HG03108 (cell line): ENCODE results near the gene BICRAL.
"Not testable (repeated sequence)": the region's sequence is repeated elsewhere in the genome, so short reads cannot be mapped to it uniquely, and the experiment has no call there.

Experiments used
- ATAC-seq: cut with Tn5 transposase; IDR thresholded peaks from one replicate; pipeline ENCODE4 v1.9.1; 2021; ENCODE audit warnings: moderate library complexity; ENCODE audit not compliant: unreplicated experiment

Gene BICRAL

GRCh38 chr6:42790549-42791181, 8.8 kb downstream of the BICRAL start:
- no peak for ATAC-seq

- no peak for ATAC-seq
Observed at GRCh38 chr6:42791706-42792320, 10.0 kb downstream of the BICRAL start.

GRCh38 chr6:42795651-42796050, 13.8 kb downstream of the BICRAL start:
- no peak for ATAC-seq

- no peak for ATAC-seq
Observed at GRCh38 chr6:42796171-42796570, 14.3 kb downstream of the BICRAL start.

- ATAC-seq: not testable (repeated sequence)
Observed at GRCh38 chr6:42797696-42798095, 15.8 kb downstream of the BICRAL start.

GRCh38 chr6:42805297-42805861, 23.5 kb downstream of the BICRAL start:
- no peak for ATAC-seq

GRCh38 chr6:42806359-42806758, 24.5 kb downstream of the BICRAL start:
- not testable (repeated sequence) for ATAC-seq

GRCh38 chr6:42808492-42809483, 26.9 kb downstream of the BICRAL start:
- ATAC-seq: no peak

- no peak for ATAC-seq
Observed at GRCh38 chr6:42813074-42813645, 31.3 kb downstream of the BICRAL start.

GRCh38 chr6:42813906-42814444, 32.1 kb downstream of the BICRAL start:
- no peak for ATAC-seq

- not testable (repeated sequence) for ATAC-seq
Observed at GRCh38 chr6:42815726-42816125, 33.9 kb downstream of the BICRAL start.

GRCh38 chr6:42817907-42818306, 36.1 kb downstream of the BICRAL start:
- no peak for ATAC-seq

GRCh38 chr6:42818416-42818815, 36.6 kb downstream of the BICRAL start:
- ATAC-seq: no peak

GRCh38 chr6:42818878-42819277, 37.0 kb downstream of the BICRAL start:
- ATAC-seq: no peak

- ATAC-seq: no peak
Observed at GRCh38 chr6:42819803-42820511, 38.1 kb downstream of the BICRAL start.

- no peak for ATAC-seq
Observed at GRCh38 chr6:42820512-42821340, 38.9 kb downstream of the BICRAL start.

- no peak for ATAC-seq
Observed at GRCh38 chr6:42821341-42821668, 39.5 kb downstream of the BICRAL start.

- no peak for ATAC-seq
Observed at GRCh38 chr6:42821846-42822245, 40.0 kb downstream of the BICRAL start.

- no peak for ATAC-seq
Observed at GRCh38 chr6:42829561-42830092, 47.8 kb downstream of the BICRAL start.
